HL-60/S4 treated with phorbol 12-myristate 13-acetate at 8.2 ng/mL for 4 days and 3 days (cell line): ENCODE data around the gene SARNP.
"Not testable (repeated sequence)": the region's sequence is repeated elsewhere in the genome, so short reads cannot be mapped to it uniquely, and the experiment has no call there.

Experiments used
- in situ Hi-C: fragments of 300-500 bp; cut with MboI; formaldehyde crosslinking; loops from 2 replicates; pipeline ENCODE4 v1.15.0; 2022; ENCODE audit warnings: low sequenced_read_pairs

The SARNP gene

DNA sequence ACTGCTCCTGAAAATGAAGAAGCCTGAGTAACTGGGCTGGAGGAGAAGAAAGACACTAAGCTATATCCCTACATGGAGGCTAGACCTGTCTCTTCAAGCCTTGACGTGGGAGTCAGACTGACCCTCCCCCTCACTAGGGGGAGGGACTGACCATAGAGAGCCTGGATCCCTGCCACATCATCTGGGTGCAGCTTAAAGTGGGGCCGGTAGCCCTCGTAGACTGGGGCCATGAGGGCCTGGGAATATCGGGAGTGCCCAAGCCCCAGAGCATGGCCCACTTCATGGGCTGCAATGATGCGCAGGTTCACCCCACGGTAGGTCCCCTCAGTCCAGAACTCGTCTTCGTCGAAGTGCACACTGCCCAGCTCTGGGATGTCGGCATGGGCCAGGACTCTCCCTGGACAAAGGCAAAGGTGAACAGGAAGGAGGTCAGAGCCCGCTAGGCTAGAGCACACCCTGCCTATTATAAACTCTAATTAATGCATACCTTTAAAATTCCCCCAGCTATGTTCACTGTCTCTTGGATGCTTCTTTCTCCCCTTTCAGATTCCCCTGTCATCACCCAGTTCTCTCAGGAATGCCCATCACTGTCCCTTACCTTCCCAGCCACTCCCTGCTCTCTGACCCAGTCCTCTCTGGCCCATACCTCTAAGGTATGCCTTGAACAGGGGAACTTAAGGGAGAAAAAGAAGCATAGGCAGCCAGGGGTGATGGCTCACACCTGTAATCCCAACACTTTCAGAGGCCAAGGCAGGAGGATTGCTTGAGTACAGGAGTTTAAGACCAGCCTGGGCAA is 22.0 kb upstream of the SARNP start:
- in situ Hi-C loops: no loop called here

GRCh38 chr12:55838361-55838760 is 20.8 kb upstream of the SARNP start:
- in situ Hi-C loops: no loop called here

DNA sequence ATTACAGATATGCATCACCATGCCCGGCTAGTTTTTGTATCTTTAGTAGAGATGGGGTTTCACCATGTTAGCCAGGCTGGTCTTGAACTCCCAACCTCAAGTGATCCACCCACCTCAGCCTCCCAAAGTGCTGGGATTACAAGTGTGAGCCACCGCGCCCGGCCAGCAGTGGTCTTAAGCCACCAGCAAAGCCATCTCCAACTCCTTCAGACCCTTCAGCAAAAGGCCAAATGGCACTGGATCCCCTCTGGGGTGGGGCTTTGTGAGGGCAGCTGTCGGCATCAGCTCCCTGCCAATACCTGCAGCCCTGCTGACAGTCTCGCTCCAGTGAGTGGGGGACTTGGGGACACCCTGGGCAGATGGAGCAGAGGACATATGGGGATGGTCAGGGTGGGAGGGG is 16.9 kb upstream of the SARNP start:
- in situ Hi-C loops: not testable (repeated sequence)

- in situ Hi-C loops: no loop called here
Observed at GRCh38 chr12:55833056-55833455, 15.5 kb upstream of the SARNP start.

- in situ Hi-C loops: no loop called here
Observed at GRCh38 chr12:55831447-55831815, 13.9 kb upstream of the SARNP start.

- in situ Hi-C loops: no loop called here
Observed at GRCh38 chr12:55830601-55831446, 13.3 kb upstream of the SARNP start.

DNA sequence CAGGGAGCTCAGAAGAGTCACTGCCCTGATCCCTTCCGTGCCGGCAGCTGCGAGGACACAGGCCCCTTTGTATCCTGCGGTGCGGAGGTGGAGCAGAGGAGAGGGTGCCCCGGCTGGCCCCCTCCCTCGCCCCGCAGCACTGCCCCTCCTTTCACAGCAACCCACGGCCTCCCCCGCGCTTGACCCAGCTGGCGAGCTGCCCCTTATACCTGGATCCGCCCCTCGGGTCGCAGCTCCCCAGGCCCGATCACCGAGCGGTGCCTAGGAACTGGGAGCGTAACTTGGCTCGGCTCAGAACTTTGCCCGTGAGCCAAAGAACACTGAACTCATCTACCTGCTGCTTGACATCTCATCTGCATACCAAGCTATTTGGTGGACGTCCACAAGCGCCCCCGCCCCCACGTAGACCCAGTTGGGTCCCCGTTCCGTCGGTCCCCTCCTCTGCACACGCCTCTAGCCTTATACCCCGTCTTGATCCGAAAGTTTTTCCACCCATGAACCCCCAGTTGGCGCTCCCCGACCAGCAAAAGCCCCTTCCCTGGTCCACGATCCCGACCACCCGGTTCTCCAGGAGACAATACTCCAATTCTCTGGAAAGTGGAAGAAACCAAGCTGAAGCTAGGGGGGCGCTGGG is 12.6 kb upstream of the SARNP start:
- in situ Hi-C loops: no loop called here

GRCh38 chr12:55828357-55828756 is 10.8 kb upstream of the SARNP start:
- in situ Hi-C loops: no loop called here

- in situ Hi-C loops: no loop called here
Observed at GRCh38 chr12:55827806-55828205, 10.3 kb upstream of the SARNP start.

GRCh38 chr12:55824726-55825125 is 7.2 kb upstream of the SARNP start:
- in situ Hi-C loops: no loop called here

DNA sequence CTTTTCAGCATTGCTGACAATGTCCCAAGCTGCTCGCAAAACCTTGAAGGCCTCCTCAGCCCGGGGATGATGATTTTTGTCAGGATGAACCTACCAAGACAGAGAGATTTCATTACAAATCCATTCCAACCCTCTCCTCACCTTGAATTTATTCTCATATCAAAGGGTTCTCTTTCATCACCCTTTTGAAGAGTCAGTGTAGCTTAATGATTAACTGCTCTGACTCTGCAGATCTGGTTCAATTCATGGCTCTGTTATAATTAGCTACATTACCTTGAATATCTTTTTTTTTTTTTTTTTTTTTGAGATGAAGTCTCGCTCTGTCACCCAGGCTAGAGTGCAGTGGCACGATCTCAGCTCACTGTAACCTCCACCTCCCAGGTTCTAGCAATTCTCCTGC is 5.9 kb upstream of the SARNP start:
- in situ Hi-C loops: no loop called here

- in situ Hi-C loops: no loop called here
Observed at GRCh38 chr12:55822228-55822627, 4.7 kb upstream of the SARNP start.

- in situ Hi-C loops: no loop called here
Observed at GRCh38 chr12:55820679-55821078, 3.2 kb upstream of the SARNP start.

DNA sequence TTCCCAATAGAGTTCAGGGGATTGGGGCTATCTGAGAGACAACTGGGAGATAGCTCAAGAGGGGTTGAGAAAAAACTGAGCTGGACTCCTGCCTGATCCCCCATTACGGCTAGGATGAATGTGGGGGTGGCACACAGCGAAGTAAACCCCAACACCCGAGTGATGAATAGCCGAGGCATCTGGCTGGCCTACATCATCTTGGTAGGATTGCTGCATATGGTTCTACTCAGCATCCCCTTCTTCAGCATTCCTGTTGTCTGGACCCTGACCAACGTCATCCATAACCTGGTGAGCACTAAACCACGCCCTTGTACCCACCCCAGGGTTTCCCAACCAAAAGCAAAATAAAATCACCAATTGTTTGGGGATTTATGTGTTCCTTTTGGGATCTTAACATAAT is 1.4 kb upstream of the SARNP start:
- in situ Hi-C loops: no loop called here

- in situ Hi-C loops: no loop called here
Observed at GRCh38 chr12:55818140-55818728, 710 bp upstream of the SARNP start.

DNA sequence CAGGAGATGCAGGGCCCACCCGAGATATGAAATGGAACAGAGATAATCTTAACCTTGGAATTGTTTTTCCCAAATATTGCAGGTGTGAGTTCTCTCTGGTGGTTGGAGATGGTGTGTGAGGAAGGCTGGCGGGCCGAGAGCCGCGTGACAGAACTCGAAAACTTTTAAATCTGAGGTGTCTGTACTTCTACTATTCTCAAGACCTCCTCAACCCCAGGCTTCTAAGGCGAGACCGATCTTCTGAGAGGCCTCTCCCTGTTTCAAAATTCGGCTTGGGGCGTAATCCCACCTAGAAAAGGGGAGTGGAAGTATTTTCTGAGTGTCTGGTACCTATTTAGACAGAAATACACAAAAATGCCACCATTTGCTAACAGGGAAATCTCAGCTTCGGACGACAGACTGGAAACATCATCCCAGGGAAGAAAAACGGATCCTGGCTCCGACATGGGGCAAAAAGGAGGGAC is 611 bp downstream of the SARNP start:
- in situ Hi-C loops: no loop called here

DNA sequence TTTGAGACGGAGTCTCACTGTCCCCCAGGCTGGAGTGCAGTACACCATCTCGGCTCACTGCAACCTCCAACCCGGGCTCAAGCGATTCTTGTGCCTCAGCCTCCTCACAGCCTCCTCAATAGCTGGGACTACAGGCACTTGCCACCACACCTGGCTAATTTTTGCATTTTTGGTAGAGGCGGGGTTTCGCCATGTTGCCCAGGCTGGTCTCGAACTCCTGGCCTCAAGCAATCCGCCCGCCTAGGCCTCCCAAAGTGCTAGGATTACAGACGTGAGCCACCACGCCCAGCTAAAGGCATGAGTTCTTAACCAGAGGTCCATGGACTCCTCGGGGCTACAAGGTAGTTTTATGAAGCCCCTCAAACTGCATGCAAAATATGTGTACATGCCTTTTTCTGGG is 2.1 kb downstream of the SARNP start:
- in situ Hi-C loops: no loop called here

DNA sequence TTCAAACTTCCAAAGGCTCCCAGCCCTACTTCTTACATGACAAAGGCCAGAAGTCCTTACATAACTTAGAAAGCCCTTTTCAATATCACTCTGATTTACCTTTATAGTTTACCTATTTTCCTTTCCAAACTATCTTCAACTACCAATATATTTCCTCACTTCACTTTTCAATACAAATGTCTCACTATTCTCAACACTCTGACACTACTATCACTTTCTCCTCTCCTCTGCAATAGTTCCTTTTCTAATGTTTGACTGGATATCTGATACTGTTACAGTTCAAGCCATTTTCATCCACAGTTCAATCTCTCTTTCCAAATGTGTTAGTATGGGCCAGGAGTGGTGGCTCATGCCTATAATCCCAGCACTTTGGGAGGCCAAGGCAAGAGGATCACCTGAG is 3.3 kb downstream of the SARNP start:
- in situ Hi-C loops: no loop called here

GRCh38 chr12:55812088-55812487 is 5.4 kb downstream of the SARNP start:
- in situ Hi-C loops: no loop called here

DNA sequence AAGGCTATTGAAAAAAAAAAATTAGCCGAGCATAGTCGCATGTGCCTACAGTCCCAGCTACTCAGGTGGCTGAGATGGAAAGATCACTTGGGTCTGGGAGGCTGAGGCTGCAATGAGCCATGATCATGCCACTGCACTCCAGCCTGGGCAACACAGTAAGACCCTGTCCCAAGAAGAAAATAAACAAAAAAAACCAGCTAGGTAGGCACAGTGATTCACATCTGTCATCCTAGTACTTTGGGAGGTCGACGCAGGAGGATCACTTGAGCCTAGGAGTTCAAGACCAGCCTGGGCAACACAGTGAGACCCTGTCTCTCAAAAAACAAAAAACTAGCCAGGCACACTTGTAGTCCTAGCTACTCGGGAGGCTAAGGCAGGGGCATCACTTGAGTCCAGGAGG is 8.2 kb downstream of the SARNP start:
- in situ Hi-C loops: no loop called here

DNA sequence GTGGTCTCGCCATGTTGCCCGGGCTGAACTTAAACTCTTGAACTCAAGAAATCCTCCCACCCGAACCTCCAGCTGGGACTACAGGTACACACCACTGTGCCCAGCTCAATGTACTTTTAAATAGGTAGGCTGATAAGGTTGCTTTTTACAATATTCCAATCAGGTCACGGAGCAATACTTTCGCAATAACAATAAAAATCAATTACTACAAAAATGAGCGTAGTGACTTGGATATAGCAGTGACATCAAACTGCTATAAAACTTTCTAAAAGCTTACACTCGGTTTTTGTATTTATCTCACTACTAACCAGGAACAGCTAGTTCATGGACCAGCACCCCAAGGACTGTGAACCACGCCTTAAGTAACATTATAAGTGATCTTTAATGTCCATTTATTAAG is 10.5 kb downstream of the SARNP start:
- in situ Hi-C loops: no loop called here
